OCI-LY1 (cell line): ENCODE results near the gene DHX38.

ENCODE experiments used
- CTCF ChIP-seq: fragments of 200-600 bp; sonication (generic), shearing (Covaris generic); IDR thresholded peaks from 2 replicates; pipeline ENCODE4 v1.5.1; 2017; ENCODE audit warnings: mild to moderate bottlenecking, antibody characterized with exemption, low read length, moderate library complexity, mixed read lengths
- EZH2 ChIP-seq: fragments of 200-600 bp; sonication (generic), shearing (Covaris generic); IDR thresholded peaks from 2 replicates; pipeline ENCODE4 v1.8.0; 2017; ENCODE audit warnings: borderline replicate concordance, mixed run types, mild to moderate bottlenecking, antibody characterized with exemption, low read length, moderate library complexity, mixed read lengths

DNA sequence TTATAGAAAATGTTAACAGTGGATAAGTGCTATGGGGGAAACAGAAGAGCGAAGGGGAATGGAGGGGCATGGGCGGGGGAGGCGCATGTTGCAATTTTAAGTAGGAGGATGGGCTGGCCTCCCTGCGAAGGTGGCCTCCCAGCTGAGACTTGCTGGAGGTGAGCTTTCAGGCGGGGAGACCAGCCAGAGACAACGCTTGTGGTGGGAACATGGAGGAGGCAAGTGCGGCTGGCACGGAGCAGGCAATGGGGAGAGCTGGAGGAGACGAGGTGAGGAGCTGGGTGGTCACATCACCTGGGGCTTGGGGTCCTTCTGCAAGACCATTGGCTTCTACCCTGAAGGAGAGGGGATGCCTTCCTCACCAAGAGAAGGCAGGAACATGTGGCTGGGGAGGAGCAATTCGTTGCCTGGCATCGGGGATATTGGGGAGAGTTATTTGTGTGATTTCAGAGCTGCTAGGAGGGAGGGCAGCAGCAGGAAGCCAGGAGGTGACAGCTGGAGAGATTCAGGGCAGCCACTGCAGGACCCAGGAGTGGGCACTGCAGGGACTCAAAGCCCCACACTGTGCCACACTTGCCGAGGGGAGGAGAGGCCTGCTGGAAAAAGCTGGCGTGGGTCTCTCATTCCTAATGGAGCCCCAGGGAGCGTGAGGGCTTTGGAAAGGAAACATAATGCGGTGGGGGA is 43.9 kb downstream of the DHX38 start:
- TF ChIP-seq CTCF: no peak
- no peak for TF ChIP-seq EZH2
